ENCODE data around the gene SLC22A23.

SLC22A23 gene

GRCh38 chr6:3314621-3315467 lies 142.0 kb downstream of the SLC22A23 start:
- no peak for DNase-seq

GRCh38 chr6:3314176-3314575 lies 142.7 kb downstream of the SLC22A23 start:
- DNase-seq, result no peak

- no peak for DNase-seq
Observed at GRCh38 chr6:3312604-3313231, 144.1 kb downstream of the SLC22A23 start.

- no peak for DNase-seq
Observed at GRCh38 chr6:3311826-3312225, 145.0 kb downstream of the SLC22A23 start.

GRCh38 chr6:3310703-3311102 lies 146.1 kb downstream of the SLC22A23 start:
- DNase-seq, result no peak

GRCh38 chr6:3310051-3310448 lies 146.8 kb downstream of the SLC22A23 start:
- no peak for DNase-seq

GRCh38 chr6:3309391-3310050 lies 147.3 kb downstream of the SLC22A23 start:
- no peak for DNase-seq

GRCh38 chr6:3308106-3308505 lies 148.7 kb downstream of the SLC22A23 start:
- DNase-seq, result no peak

- no peak for DNase-seq
Observed at GRCh38 chr6:3307436-3307835, 149.4 kb downstream of the SLC22A23 start.

- no peak for DNase-seq
Observed at GRCh38 chr6:3306848-3307247, 150.0 kb downstream of the SLC22A23 start.

GRCh38 chr6:3305831-3306230 lies 151.0 kb downstream of the SLC22A23 start:
- no peak for DNase-seq

- no peak for DNase-seq
Observed at GRCh38 chr6:3305216-3305565, 151.7 kb downstream of the SLC22A23 start.

- DNase-seq, result no peak
Observed at GRCh38 chr6:3304500-3305215, 152.2 kb downstream of the SLC22A23 start.

- no peak for DNase-seq
Observed at GRCh38 chr6:3303795-3304411, 152.9 kb downstream of the SLC22A23 start.

GRCh38 chr6:3301506-3301905 lies 155.3 kb downstream of the SLC22A23 start:
- no peak for DNase-seq

- DNase-seq, result no peak
Observed at GRCh38 chr6:3299221-3299620, 157.6 kb downstream of the SLC22A23 start.

GRCh38 chr6:3297909-3298308 lies 158.9 kb downstream of the SLC22A23 start:
- DNase-seq, result no peak

GRCh38 chr6:3297006-3297405 lies 159.8 kb downstream of the SLC22A23 start:
- DNase-seq, result no peak

- no peak for DNase-seq
Observed at GRCh38 chr6:3296537-3296936, 160.3 kb downstream of the SLC22A23 start.

GRCh38 chr6:3296078-3296477 lies 160.8 kb downstream of the SLC22A23 start:
- DNase-seq, result no peak

- no peak for DNase-seq
Observed at GRCh38 chr6:3294921-3295871, 161.7 kb downstream of the SLC22A23 start.

GRCh38 chr6:3294396-3294795 lies 162.5 kb downstream of the SLC22A23 start:
- DNase-seq, result no peak
